ENCODE results near the gene MLPH.

DNA sequence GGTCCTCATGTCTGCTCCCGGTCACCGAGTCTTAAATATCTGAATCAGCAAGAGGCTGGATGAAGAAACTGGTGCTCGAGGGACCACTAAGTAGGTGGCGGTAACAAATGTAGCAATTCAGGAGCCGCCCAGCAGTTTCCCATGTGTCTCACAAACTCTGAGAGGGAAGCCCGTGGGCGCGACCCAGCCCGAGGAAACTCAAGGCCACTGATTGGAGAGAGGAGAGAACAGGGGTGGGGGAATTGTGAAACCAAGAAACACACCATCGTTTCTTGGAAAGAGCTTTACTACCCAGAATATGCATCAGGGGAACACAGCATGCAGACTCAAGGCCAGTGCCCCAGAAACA lies 10.8 kb downstream of the MLPH start:
- TF ChIP-seq, protein P1, sequence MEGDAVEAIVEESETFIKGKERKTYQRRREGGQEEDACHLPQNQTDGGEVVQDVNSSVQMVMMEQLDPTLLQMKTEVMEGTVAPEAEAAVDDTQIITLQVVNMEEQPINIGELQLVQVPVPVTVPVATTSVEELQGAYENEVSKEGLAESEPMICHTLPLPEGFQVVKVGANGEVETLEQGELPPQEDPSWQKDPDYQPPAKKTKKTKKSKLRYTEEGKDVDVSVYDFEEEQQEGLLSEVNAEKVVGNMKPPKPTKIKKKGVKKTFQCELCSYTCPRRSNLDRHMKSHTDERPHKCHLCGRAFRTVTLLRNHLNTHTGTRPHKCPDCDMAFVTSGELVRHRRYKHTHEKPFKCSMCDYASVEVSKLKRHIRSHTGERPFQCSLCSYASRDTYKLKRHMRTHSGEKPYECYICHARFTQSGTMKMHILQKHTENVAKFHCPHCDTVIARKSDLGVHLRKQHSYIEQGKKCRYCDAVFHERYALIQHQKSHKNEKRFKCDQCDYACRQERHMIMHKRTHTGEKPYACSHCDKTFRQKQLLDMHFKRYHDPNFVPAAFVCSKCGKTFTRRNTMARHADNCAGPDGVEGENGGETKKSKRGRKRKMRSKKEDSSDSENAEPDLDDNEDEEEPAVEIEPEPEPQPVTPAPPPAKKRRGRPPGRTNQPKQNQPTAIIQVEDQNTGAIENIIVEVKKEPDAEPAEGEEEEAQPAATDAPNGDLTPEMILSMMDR (IDR thresholded peaks at IDR 0.05; ENCODE audit: borderline replicate concordance, extremely low read depth, low read length, poor library complexity, severe bottlenecking), result no peak
- TF ChIP-seq EZH2 (IDR thresholded peaks at IDR 0.05; ENCODE audit: borderline replicate concordance, low read depth, low read length, severe bottlenecking), result no peak

Measured in DND-41 (cell line).